Right lobe of liver (tissue), 4 donors: Measurements from ENCODE around the gene ROBO2.

Experiments used
- CTCF ChIP-seq, 4 donors: fragments of 200-600 bp in 3 of 4; fragments of 450-650 bp in 1 of 4; IDR thresholded peaks; one replicate each; pipeline versions ENCODE4 v1.5.1 to v1.8.0; 2016 to 2022; ENCODE audit warnings: antibody characterized with exemption in 4 of 4, mild to moderate bottlenecking in 2 of 4
- POLR2A ChIP-seq: fragments of 450-650 bp; IDR thresholded peaks from one replicate; pipeline ENCODE4 v1.6.1; 2017; ENCODE audit warnings: antibody characterized with exemption, mild to moderate bottlenecking
- donor health status: DM: no; HTN: no; CAD: no.
- donor health status: DM: no; HTN: no; CAD: no.
- donor health status: DM: no; HTN: yes; CAD: no.

DNA sequence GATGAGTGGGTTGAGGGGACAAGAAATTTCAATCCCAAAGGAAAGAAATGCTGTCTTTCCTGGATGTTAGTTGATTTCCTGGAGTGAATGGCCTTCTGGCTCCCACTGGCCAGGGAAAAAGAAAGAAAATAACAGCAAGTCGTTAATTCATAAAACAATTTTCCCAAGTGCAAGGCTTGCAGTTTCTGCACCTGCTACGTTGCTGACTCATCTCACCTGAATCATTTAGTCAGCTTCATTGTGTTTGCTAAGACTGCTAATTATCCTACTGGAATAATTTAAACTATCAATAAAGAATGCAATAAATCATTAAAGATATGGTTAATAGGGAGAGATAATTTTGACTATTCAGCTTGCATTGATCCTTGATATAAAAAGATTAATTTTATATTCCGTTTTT, 387.6 kb downstream of the ROBO2 start:
- TF ChIP-seq CTCF (IDR thresholded peaks at IDR 0.05): no peak
- no peak for TF ChIP-seq POLR2A
